Left ventricle myocardium inferior (tissue), 1 donor: ENCODE measurements around the gene PTPRO. TPM values are rescaled to one million over a fixed set of nuclear protein-coding genes. Genes with fewer than 3 reads are reported as not detected.
A peak's percentile ranks its signal among the peaks of the same experiment; 100 is the strongest.

Source experiments
- DNase-seq: peaks from one replicate; pipeline ENCODE4 v3.0.0-alpha.2; 2020
- H3K27ac ChIP-seq: fragments of 200-600 bp; replicated peaks from 2 replicates; pipeline ENCODE4 v1.8.0; 2021
- H3K27me3 ChIP-seq: fragments of 200-600 bp; 2 replicates; pipeline ENCODE4 v1.8.0; 2021; ENCODE audit warnings: low read depth
- H3K36me3 ChIP-seq: fragments of 200-600 bp; 2 replicates; pipeline ENCODE4 v1.8.0; 2021
- H3K4me1 ChIP-seq: fragments of 200-600 bp; 2 replicates; pipeline ENCODE4 v1.8.0; 2021
- H3K4me3 ChIP-seq: fragments of 200-600 bp; 2 replicates; pipeline ENCODE4 v1.8.0; 2021; ENCODE audit warnings: mild to moderate bottlenecking, moderate library complexity
- H3K9me3 ChIP-seq: fragments of 200-600 bp; replicated peaks from 2 replicates; pipeline ENCODE4 v1.8.0; 2021
- intact Hi-C: fragments of 100-400 bp; cut with micrococcal nuclease; formaldehyde crosslinking; loops from one replicate; pipeline ENCODE4 v1.11.0; 2022
- total RNA-seq: library from RNA; stranded (reverse); fragmentation: NEBNext Ultra II Directional; extraction: Animal tissue kit (Norgen Biotek cat#: 25700); gene quantifications from one replicate; pipeline ENCODE4 v1.2.1, GENCODE V29; 2021
- TF ChIP-seq, protein P1 (sequence below): fragments of 200-600 bp; IDR thresholded peaks from 2 replicates; pipeline ENCODE4 v1.8.0; 2021; ENCODE audit warnings: antibody characterized with exemption, mild to moderate bottlenecking, borderline replicate concordance
- donor health status: DM: no; HTN: yes; CAD: no; lungs with severe emphysema.

Gene PTPRO
- total RNA-seq, 1 donor from 2014 or later, result 0.82 TPM

DNA sequence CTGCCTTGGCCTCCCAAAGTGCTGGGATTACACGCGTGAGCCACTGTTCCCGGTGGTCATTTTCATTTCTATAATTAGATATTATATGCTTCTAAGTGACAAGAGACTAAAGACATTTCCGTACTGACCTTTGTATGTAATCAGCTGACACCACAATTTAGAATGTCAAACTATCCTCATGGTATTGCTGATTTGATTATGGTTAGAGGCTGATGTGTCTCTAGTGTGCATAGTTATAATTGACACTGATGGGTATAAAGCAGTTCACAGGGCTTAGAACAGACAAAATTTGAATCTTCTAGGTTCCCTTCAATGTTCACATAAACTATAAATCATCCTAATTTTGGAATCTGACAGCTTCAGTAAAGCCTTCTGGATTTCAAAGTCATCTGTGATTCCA, 192.7 kb downstream of the PTPRO start:
- Histone ChIP-seq H3K9me3 (no peaks in the 10 kb centered on the region), H3K36me3 (no peaks in the 10 kb centered on the region), H3K4me3 (no peak overlapping the region), H3K27ac (no peak overlapping the region), H3K27me3 (peaks cover 22% of the 10 kb centered on the region), H3K4me1 (no peaks in the 10 kb centered on the region)
- intact Hi-C loops, result no loop called here
- TF ChIP-seq, protein P1, sequence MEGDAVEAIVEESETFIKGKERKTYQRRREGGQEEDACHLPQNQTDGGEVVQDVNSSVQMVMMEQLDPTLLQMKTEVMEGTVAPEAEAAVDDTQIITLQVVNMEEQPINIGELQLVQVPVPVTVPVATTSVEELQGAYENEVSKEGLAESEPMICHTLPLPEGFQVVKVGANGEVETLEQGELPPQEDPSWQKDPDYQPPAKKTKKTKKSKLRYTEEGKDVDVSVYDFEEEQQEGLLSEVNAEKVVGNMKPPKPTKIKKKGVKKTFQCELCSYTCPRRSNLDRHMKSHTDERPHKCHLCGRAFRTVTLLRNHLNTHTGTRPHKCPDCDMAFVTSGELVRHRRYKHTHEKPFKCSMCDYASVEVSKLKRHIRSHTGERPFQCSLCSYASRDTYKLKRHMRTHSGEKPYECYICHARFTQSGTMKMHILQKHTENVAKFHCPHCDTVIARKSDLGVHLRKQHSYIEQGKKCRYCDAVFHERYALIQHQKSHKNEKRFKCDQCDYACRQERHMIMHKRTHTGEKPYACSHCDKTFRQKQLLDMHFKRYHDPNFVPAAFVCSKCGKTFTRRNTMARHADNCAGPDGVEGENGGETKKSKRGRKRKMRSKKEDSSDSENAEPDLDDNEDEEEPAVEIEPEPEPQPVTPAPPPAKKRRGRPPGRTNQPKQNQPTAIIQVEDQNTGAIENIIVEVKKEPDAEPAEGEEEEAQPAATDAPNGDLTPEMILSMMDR, result no peak
- DNase-seq, result no peak

GRCh38 chr12:15520083-15520482, 197.8 kb downstream of the PTPRO start:
- TF ChIP-seq, protein P1, result no peak
- no peak for DNase-seq
- Histone ChIP-seq H3K9me3 (no peaks in the 10 kb centered on the region), H3K36me3 (no peaks in the 10 kb centered on the region), H3K27me3 (peaks cover 48% of the 10 kb centered on the region), H3K4me1 (no peaks in the 10 kb centered on the region), H3K27ac (no peak overlapping the region), H3K4me3 (no peak overlapping the region)
- intact Hi-C loops, result loop anchor here (5.0 kb wide), 1 partner anchor 243 kb away; no protein-coding TSS in a partner anchor

- no peak for DNase-seq
- Histone ChIP-seq H3K4me3 (no peak overlapping the region), H3K4me1 (no peaks in the 10 kb centered on the region), H3K27me3 (peaks cover 55% of the 10 kb centered on the region), H3K9me3 (no peaks in the 10 kb centered on the region), H3K27ac (no peak overlapping the region), H3K36me3 (no peaks in the 10 kb centered on the region)
- TF ChIP-seq, protein P1, result no peak
- intact Hi-C loops, result loop anchor here (5.0 kb wide), 1 partner anchor 244 kb away; no protein-coding TSS in a partner anchor
Observed at GRCh38 chr12:15520844-15521243, 198.5 kb downstream of the PTPRO start.

GRCh38 chr12:15522574-15523187, 200.4 kb downstream of the PTPRO start:
- intact Hi-C loops, result loop anchor here (5.0 kb wide), 1 partner anchor 245 kb away; no protein-coding TSS in a partner anchor
- Histone ChIP-seq H3K36me3 (no peaks in the 10 kb centered on the region), H3K27ac (no peak overlapping the region), H3K27me3 (peaks cover 57% of the 10 kb centered on the region), H3K4me3 (no peak overlapping the region), H3K9me3 (no peaks in the 10 kb centered on the region), H3K4me1 (no peaks in the 10 kb centered on the region)
- TF ChIP-seq, protein P1, result peak; percentile 67
- no peak for DNase-seq

- Histone ChIP-seq H3K27ac (no peak overlapping the region), H3K27me3 (peaks cover 37% of the 10 kb centered on the region), H3K36me3 (no peaks in the 10 kb centered on the region), H3K4me1 (no peaks in the 10 kb centered on the region), H3K4me3 (no peak overlapping the region), H3K9me3 (peaks cover 11% of the 10 kb centered on the region)
- DNase-seq, result no peak
- TF ChIP-seq, protein P1, result no peak
- intact Hi-C loops, result no loop called here
Observed at GRCh38 chr12:15525441-15525840, 203.1 kb downstream of the PTPRO start.
